Esophagus squamous epithelium (tissue), 5 donors: ENCODE results near the gene TEP1. TPM values are rescaled to one million over a fixed set of nuclear protein-coding genes. Genes with fewer than 3 reads are reported as not detected.
"Not testable (repeated sequence)": the region's sequence is repeated elsewhere in the genome, so short reads cannot be mapped to it uniquely, and the experiment has no call there.

ENCODE experiments used
- DNase-seq: peaks from one replicate; lab custom pipeline; 2025; lab: John Stamatoyannopoulos, UW
- H3K27ac ChIP-seq, 4 donors: fragments of 200-600 bp; sonication (generic); one replicate each; pipeline ENCODE4 v1.5.1; 2016 to 2019; ENCODE audit warnings: mild to moderate bottlenecking in 1 of 4
- H3K27me3 ChIP-seq, 4 donors: fragments of 200-600 bp; sonication (generic); 1 replicate in 3 of 4; 2 replicates in 1 of 4; pipeline versions ENCODE4 v1.5.1 to v1.6.0; 2017 to 2021; ENCODE audit warnings: antibody characterized with exemption in 1 of 4
- H3K36me3 ChIP-seq, 3 donors: fragments of 200-600 bp; sonication (generic); one replicate each; pipeline ENCODE4 v1.5.1; 2016 to 2019
- H3K4me1 ChIP-seq, 3 donors: fragments of 200-600 bp; sonication (generic); one replicate each; pipeline ENCODE4 v1.5.1; 2017 to 2019
- H3K4me3 ChIP-seq, 4 donors: fragments of 200-600 bp; sonication (generic); 1 replicate in 3 of 4; 2 replicates in 1 of 4; pipeline ENCODE4 v1.5.1; 2016 to 2019; ENCODE audit warnings: mild to moderate bottlenecking in 2 of 4, moderate library complexity in 1 of 4
- H3K9me3 ChIP-seq, 3 donors: fragments of 200-600 bp; sonication (generic); one replicate each; pipeline ENCODE4 v1.5.1; 2016 to 2019
- CTCF ChIP-seq, 6 experiments: fragments of 450-650 bp in 4 of 6; fragments of 200-600 bp in 2 of 6; sonication (generic) in 2 of 6; IDR thresholded peaks; one replicate each; pipeline ENCODE4 v1.5.1; 2016 to 2019; ENCODE audit warnings: antibody characterized with exemption in 6 of 6, mild to moderate bottlenecking in 4 of 6, moderate library complexity in 4 of 6
- POLR2A ChIP-seq, 4 donors: fragments of 450-650 bp; IDR thresholded peaks; one replicate each; pipeline ENCODE4 v1.6.1; 2017; ENCODE audit warnings: antibody characterized with exemption in 4 of 4, mild to moderate bottlenecking in 4 of 4, moderate library complexity in 3 of 4
- WGBS, 2 donors: methylation state at CpG; one replicate each; pipeline ENCODE4 v1.1.5; 2018; 5-methylcytosine and 5-hydroxymethylcytosine counted together
- intact Hi-C: fragments of 100-400 bp; cut with DNase I; formaldehyde crosslinking; loops from one replicate; pipeline ENCODE4 v1.15.0; 2022
- total RNA-seq, 4 donors: library from RNA; depleted of rRNA; stranded (reverse); fragments of >200 nt; gene quantifications; one replicate each; pipeline ENCODE4 v1.1.0, GENCODE V29; 2016
- donor health status: DM: yes; HTN: yes; CAD: no.

TEP1 gene
- total RNA-seq, 4 donors from 2014 or later, result 13.4 to 16.6 (median 14.7) TPM

GRCh38 chr14:20456971-20457370, 43.7 kb upstream of the TEP1 start:
- intact Hi-C loops, result loop anchor here (5.0 kb wide), 1 partner anchor 110 kb away; no protein-coding TSS in a partner anchor
- TF ChIP-seq POLR2A (IDR thresholded peaks at IDR 0.05) (no peak), CTCF (IDR thresholded peaks at IDR 0.05) (no peak)
- H3K4me1 ChIP-seq, result peaks cover 27 to 72% (median 33%) of the 10 kb centered on the region in 3 donors
- H3K9me3 ChIP-seq, result no peaks in the 10 kb centered on the region
- no peak for DNase-seq
- peak overlapping the region in 3 of 4 donors; percentile 12 to 97 (median 96) for H3K27ac ChIP-seq
- H3K4me3 ChIP-seq, result no peak overlapping the region
- peaks cover 22 to 47% (median 33%) of the 10 kb centered on the region in 3 donors for H3K36me3 ChIP-seq
- 60 to 69% methylated on average over 9 to 13 of the region's 13 CpGs for WGBS, 2 donors
- H3K27me3 ChIP-seq, result no peaks in the 10 kb centered on the region

DNA sequence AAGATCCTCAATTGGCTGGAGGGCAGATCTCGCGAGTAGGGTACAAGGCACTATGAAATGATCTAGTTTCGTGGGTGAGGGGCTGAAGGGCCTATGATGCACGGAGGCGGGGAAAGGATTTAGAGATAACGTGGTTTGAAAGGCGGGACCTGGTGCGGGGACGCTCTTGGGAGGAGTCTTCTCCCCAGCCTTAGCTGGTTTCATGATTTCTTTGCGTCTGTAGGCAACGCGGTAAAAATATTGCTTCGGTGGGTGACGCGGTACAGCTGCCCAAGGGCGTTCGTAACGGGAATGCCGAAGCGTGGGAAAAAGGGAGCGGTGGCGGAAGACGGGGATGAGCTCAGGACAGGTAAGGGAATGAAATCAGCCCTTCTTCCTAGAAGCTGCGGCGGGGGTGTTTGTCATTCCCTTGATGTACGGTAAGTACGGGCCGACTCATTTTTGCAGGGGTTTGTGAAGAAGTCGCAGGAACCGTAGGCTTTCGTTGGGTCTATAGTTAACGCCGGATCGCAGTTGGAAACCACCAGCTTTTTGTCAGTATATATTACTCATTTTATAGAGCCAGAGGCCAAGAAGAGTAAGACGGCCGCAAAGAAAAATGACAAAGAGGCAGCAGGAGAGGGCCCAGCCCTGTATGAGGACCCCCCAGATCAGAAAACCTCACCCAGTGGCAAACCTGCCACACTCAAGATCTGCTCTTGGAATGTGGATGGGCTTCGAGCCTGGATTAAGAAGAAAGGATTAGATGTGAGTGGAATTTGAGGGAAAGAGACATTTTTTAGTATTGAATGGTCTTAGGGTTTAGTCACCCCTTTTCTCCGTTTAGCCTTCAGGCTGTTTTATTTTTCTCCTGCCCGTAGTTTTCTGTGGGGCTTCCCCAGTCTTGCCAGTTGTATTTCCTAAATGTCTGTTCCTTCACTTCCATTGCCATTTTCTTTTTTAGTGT, 42.3 kb upstream of the TEP1 start:
- TF ChIP-seq CTCF (IDR thresholded peaks at IDR 0.05), result no peak
- peak in 1 of 4 donors; percentile 1 for TF ChIP-seq POLR2A (IDR thresholded peaks at IDR 0.05)
- WGBS, 2 donors, result 0% methylated on average over 34 to 39 of the region's 39 CpGs
- H3K27me3 ChIP-seq, result no peaks in the 10 kb centered on the region
- DNase-seq, result no peak
- peaks cover 26 to 67% (median 32%) of the 10 kb centered on the region in 3 donors for H3K4me1 ChIP-seq
- peak overlapping the region; percentile 85 to 98 (median 96) for H3K27ac ChIP-seq
- peaks cover 25 to 61% (median 46%) of the 10 kb centered on the region in 3 donors for H3K36me3 ChIP-seq
- H3K4me3 ChIP-seq, result peak overlapping the region; percentile 55 to 95 (median 84)
- no peaks in the 10 kb centered on the region for H3K9me3 ChIP-seq
- intact Hi-C loops, result loop anchor here (5.0 kb wide), 1 partner anchor 108 kb away; no protein-coding TSS in a partner anchor

DNA sequence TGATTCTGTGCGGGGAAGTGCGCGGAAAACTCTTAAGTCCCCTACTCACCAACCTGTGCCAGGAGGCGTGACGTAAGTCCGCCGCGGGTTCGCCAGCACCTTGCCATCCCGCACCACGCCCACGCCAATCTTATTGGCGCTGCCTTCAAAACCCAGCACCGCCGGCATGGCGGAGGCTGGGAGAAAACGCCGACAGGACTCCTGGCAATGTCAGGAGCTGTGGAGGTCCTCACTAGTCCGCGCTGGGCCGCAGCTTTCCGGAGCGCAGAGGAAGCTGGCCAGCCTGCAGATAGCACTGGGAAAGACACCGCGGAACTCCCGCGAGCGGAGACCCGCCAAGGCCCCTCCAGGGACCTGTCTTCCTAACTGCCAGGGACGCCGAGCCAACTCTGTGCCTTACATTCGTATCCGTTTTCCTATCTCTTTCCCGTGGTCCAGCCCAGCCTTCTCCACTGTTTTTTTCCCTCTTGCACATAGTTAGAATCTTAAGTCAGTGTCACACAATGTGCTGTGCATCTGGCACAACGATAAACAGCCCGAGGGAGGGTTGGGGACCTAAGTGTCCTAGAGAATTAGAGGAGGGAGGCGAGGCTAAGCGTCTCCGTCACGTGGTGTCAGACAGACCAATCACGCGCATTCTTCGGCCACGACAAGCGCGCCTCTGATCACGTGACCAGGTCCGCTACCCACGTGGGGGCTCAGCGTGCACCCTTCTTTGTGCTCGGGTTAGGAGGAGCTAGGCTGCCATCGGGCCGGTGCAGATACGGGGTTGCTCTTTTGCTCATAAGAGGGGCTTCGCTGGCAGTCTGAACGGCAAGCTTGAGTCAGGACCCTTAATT, 41.4 kb upstream of the TEP1 start, which contains the start of the genes APEX1 and OSGEP:
Gene APEX1, plus strand, starts transcription at position 711 of the 839 bp plus-strand sequence. CDS start 420 bp downstream, outside the sequence.
Gene OSGEP, minus strand, starts transcription at position 297 of the 839 bp plus-strand sequence. Its CDS starts 129 bp downstream, at position 168.
- WGBS, 2 donors, result 0% methylated on average over 14 to 40 of the region's 56 CpGs
- Histone ChIP-seq H3K36me3 (peaks cover 25 to 66% (median 55%) of the 10 kb centered on the region in 3 donors), H3K27me3 (no peaks in the 10 kb centered on the region), H3K27ac (peak within 1 kb of the TSS; percentile 85 to 98 (median 96)), H3K9me3 (no peaks in the 10 kb centered on the region), H3K4me1 (peaks cover 18 to 58% (median 23%) of the 10 kb centered on the region in 3 donors), H3K4me3 (peak within 1 kb of the TSS; percentile 55 to 95 (median 84))
- peak in 3 of 4 donors; percentile 55 to 82 (median 67) for TF ChIP-seq POLR2A (IDR thresholded peaks at IDR 0.05)
- TF ChIP-seq CTCF (IDR thresholded peaks at IDR 0.05), result no peak
- DNase-seq, result peak; percentile 94
- intact Hi-C loops, result loop anchor here (5.0 kb wide), 1 partner anchor 107 kb away; no protein-coding TSS in a partner anchor

- H3K27me3 ChIP-seq, H3K4me3 ChIP-seq, H3K9me3 ChIP-seq, H3K27ac ChIP-seq, intact Hi-C loops, DNase-seq: not testable (repeated sequence)
- 89% methylated on average over 8 of the region's 8 CpGs for WGBS, 2 donors
- H3K36me3 ChIP-seq, result peaks cover 24 to 66% (median 55%) of the 10 kb centered on the region in 3 donors
- peaks cover 15 to 39% (median 20%) of the 10 kb centered on the region in 3 donors for H3K4me1 ChIP-seq
Observed at GRCh38 chr14:20452831-20453230, 39.5 kb upstream of the TEP1 start.

DNA sequence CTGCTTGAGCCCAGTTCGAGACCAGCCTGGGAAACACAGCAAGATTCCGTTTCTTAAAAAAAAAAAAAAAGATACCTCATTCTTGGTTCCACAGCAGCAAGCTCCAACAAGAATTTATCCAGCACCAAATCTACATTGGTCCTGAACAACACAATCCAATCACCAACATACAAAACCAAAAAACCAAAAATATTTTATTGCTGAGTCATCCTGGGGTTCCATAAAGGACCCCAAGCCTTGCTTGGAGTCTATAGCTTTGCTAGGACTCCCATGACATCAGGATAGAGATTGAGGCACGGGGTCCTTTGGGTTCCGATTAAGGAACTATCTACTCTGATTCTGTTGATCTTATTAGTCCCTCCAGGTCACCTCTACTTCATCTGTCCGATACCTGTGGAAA, 33.6 kb upstream of the TEP1 start:
- Histone ChIP-seq H3K4me3 (no peak overlapping the region), H3K4me1 (no peaks in the 10 kb centered on the region), H3K9me3 (no peaks in the 10 kb centered on the region), H3K36me3 (peaks cover 17 to 73% (median 56%) of the 10 kb centered on the region in 3 donors), H3K27ac (no peak overlapping the region), H3K27me3 (no peaks in the 10 kb centered on the region)
- TF ChIP-seq POLR2A (IDR thresholded peaks at IDR 0.05) (no peak), CTCF (IDR thresholded peaks at IDR 0.05) (no peak)
- 92 to 94% methylated on average over 5 of the region's 5 CpGs for WGBS, 2 donors
- no peak for DNase-seq
- intact Hi-C loops, result no loop called here

- H3K9me3 ChIP-seq, DNase-seq, H3K27ac ChIP-seq, intact Hi-C loops, H3K4me3 ChIP-seq, H3K4me1 ChIP-seq, H3K27me3 ChIP-seq: not testable (repeated sequence)
- WGBS, 2 donors, result 86 to 92% methylated on average over 2 of the region's 4 CpGs
- peaks cover 12 to 41% (median 26%) of the 10 kb centered on the region in 3 donors for H3K36me3 ChIP-seq
Observed at GRCh38 chr14:20443650-20444049, 30.3 kb upstream of the TEP1 start.
